ENCODE data around the gene FAM181A. TPM values are rescaled to one million over a fixed set of nuclear protein-coding genes. Genes with fewer than 3 reads are reported as not detected.

FAM181A gene
- total RNA-seq, 1 donor from 2014 or later, result not detected

GRCh38 chr14:93947282-93947681, 20.1 kb downstream of the FAM181A start:
- intact Hi-C loops (cut with micrococcal nuclease), result no loop called here

- intact Hi-C loops (cut with micrococcal nuclease), result no loop called here
These were observed 22.4 kb downstream of the FAM181A start for GRCh38 chr14:93949511-93950075.

GRCh38 chr14:93950948-93951634, 23.9 kb downstream of the FAM181A start:
- intact Hi-C loops (cut with micrococcal nuclease), result no loop called here

- intact Hi-C loops (cut with micrococcal nuclease), result no loop called here
These were observed 24.7 kb downstream of the FAM181A start for GRCh38 chr14:93951635-93952540.

GRCh38 chr14:93952829-93953228, 25.7 kb downstream of the FAM181A start:
- intact Hi-C loops (cut with micrococcal nuclease), result no loop called here

- intact Hi-C loops (cut with micrococcal nuclease), result no loop called here
These were observed 26.1 kb downstream of the FAM181A start for GRCh38 chr14:93953263-93953662.

GRCh38 chr14:93953739-93954515, 26.8 kb downstream of the FAM181A start:
- intact Hi-C loops (cut with micrococcal nuclease), result loop anchor here (1.0 kb wide), 1 partner anchor 14 kb away; no protein-coding TSS in a partner anchor

- intact Hi-C loops (cut with micrococcal nuclease), result loop anchor here (1.0 kb wide), 1 partner anchor 14 kb away; no protein-coding TSS in a partner anchor
These were observed 27.3 kb downstream of the FAM181A start for GRCh38 chr14:93954516-93954830.

- intact Hi-C loops (cut with micrococcal nuclease), result loop anchor here (1.0 to 5.0 kb wide), 4 partner anchors 8 to 748 kb away; partner anchors contain the start of genes GON7, PPP4R4 and UBR7
These were observed 28.0 kb downstream of the FAM181A start for GRCh38 chr14:93954900-93955849.

- intact Hi-C loops (cut with micrococcal nuclease), result loop anchor here (1.0 to 5.0 kb wide), 3 partner anchors 7 to 749 kb away; partner anchors contain the start of genes GON7, PPP4R4 and UBR7
These were observed 28.8 kb downstream of the FAM181A start for GRCh38 chr14:93955850-93956481.

GRCh38 chr14:93956514-93957332, 29.6 kb downstream of the FAM181A start:
- intact Hi-C loops (cut with micrococcal nuclease), result loop anchor here (5.0 kb wide), 2 partner anchors 216 to 749 kb away; partner anchors contain the start of genes GON7, PPP4R4 and UBR7

GRCh38 chr14:93957333-93957710, 30.2 kb downstream of the FAM181A start:
- intact Hi-C loops (cut with micrococcal nuclease), result loop anchor here (5.0 kb wide), 2 partner anchors 215 to 750 kb away; partner anchors contain the start of genes GON7, PPP4R4 and UBR7

- intact Hi-C loops (cut with micrococcal nuclease), result loop anchor here (5.0 kb wide), 2 partner anchors 214 to 751 kb away; partner anchors contain the start of genes GON7, PPP4R4 and UBR7
These were observed 30.8 kb downstream of the FAM181A start for GRCh38 chr14:93957751-93958566.

GRCh38 chr14:93958567-93959238, 31.6 kb downstream of the FAM181A start:
- intact Hi-C loops (cut with micrococcal nuclease), result loop anchor here (1.0 to 5.0 kb wide), 8 partner anchors 13 to 751 kb away; partner anchors contain the start of genes ASB2, DDX24, GON7 and IFI27L1

- intact Hi-C loops (cut with micrococcal nuclease), result loop anchor here (1.0 to 5.0 kb wide), 9 partner anchors 12 to 752 kb away; partner anchors contain the start of genes ASB2, DDX24, GON7 and IFI27L1
These were observed 32.3 kb downstream of the FAM181A start for GRCh38 chr14:93959239-93960107.

GRCh38 chr14:93960108-93960475, 32.9 kb downstream of the FAM181A start:
- intact Hi-C loops (cut with micrococcal nuclease), result loop anchor here (1.0 kb wide), 1 partner anchor 41 kb away; no protein-coding TSS in a partner anchor

All from T-helper 1 cell treated with Interleukin-12 subunit alpha and Interleukin-12 subunit beta and Interleukin-4 antibody, amounts not matched to agents 30 ng/mL and 1 ng/mL, for 36 hours (primary cell).